GM23338 (cell line): ENCODE results near the gene HECTD3. TPM values are rescaled to one million over a fixed set of nuclear protein-coding genes. Genes with fewer than 3 reads are reported as not detected.

Experiments used
- ATAC-seq: fragments of 200-7000 bp; cut with Tn5 transposase; 3 replicates; pipeline ENCODE4 v1.9.1; 2020
- DNase-seq: peaks from one replicate; pipeline ENCODE4 v3.0.0-alpha.2; 2015; ENCODE audit warnings: low spot score
- H2AFZ ChIP-seq: fragments of 200-600 bp; sonication (generic); 2 replicates; pipeline ENCODE4 v1.8.0; 2016; ENCODE audit warnings: antibody characterized with exemption, mild to moderate bottlenecking, moderate library complexity
- H3F3A ChIP-seq: fragments of 200-600 bp; sonication (generic); replicated peaks from 2 replicates; pipeline ENCODE4 v1.8.0; 2017; ENCODE audit warnings: antibody characterized with exemption, mixed run types, low read depth
- H3K27ac ChIP-seq: fragments of 200-600 bp; sonication (generic); 2 replicates; pipeline ENCODE4 v1.6.1; 2016; ENCODE audit warnings: low read depth
- H3K27me3 ChIP-seq: fragments of 200-600 bp; sonication (generic); 2 replicates; pipeline ENCODE4 v1.8.0; 2016; ENCODE audit warnings: mild to moderate bottlenecking, mixed run types, moderate library complexity; ENCODE audit not compliant: insufficient read depth
- H3K36me3 ChIP-seq: fragments of 200-600 bp; sonication (generic); 2 replicates; pipeline ENCODE4 v1.8.0; 2016; ENCODE audit warnings: mild to moderate bottlenecking; ENCODE audit not compliant: insufficient read depth
- H3K4me1 ChIP-seq: fragments of 200-600 bp; sonication (generic); 2 replicates; pipeline ENCODE4 v1.8.0; 2016; ENCODE audit warnings: mild to moderate bottlenecking, moderate library complexity; ENCODE audit not compliant: insufficient read depth
- H3K4me2 ChIP-seq: fragments of 200-600 bp; sonication (generic); 2 replicates; pipeline ENCODE4 v1.7.1; 2017; ENCODE audit warnings: mixed run types
- H3K4me3 ChIP-seq: fragments of 200-600 bp; sonication (generic); 2 replicates; pipeline ENCODE4 v1.6.1; 2016; ENCODE audit warnings: mixed run types
- H3K79me2 ChIP-seq: fragments of 200-600 bp; sonication (generic); replicated peaks from 2 replicates; pipeline ENCODE4 v1.8.0; 2017; ENCODE audit warnings: mild to moderate bottlenecking; ENCODE audit not compliant: insufficient read depth
- H3K9me2 ChIP-seq: fragments of 200-600 bp; sonication (generic); 2 replicates; pipeline ENCODE4 v1.8.0; 2017; ENCODE audit not compliant: insufficient read depth
- H4K20me1 ChIP-seq: fragments of 200-600 bp; sonication (generic); replicated peaks from 2 replicates; pipeline ENCODE4 v1.8.0; 2017; ENCODE audit warnings: mild to moderate bottlenecking; ENCODE audit not compliant: insufficient read depth
- H3K27ac Mint-ChIP-seq: 2 replicates; pipeline ENCODE4 v1.8.0; 2020; ENCODE audit warnings: inconsistent platforms, mild to moderate bottlenecking, moderate library complexity, mixed read lengths
- H3K27me3 Mint-ChIP-seq: 3 replicates; pipeline ENCODE4 v1.8.0; 2022; ENCODE audit warnings: low read depth, mild to moderate bottlenecking, moderate library complexity, mixed read lengths, inconsistent platforms; ENCODE audit not compliant: insufficient read depth, poor library complexity
- H3K36me3 Mint-ChIP-seq: 3 replicates; pipeline ENCODE4 v1.8.0; 2021; ENCODE audit warnings: low read depth, mild to moderate bottlenecking, inconsistent platforms, moderate library complexity, mixed read lengths
- H3K4me1 Mint-ChIP-seq: 3 replicates; pipeline ENCODE4 v1.8.0; 2020; ENCODE audit warnings: mild to moderate bottlenecking, inconsistent platforms, mixed read lengths
- H3K4me3 Mint-ChIP-seq: 3 replicates; pipeline ENCODE4 v1.8.0; 2021; ENCODE audit warnings: moderate library complexity, mild to moderate bottlenecking, inconsistent platforms, mixed read lengths
- H3K9me3 Mint-ChIP-seq: 3 replicates; pipeline ENCODE4 v1.8.0; 2020; ENCODE audit warnings: moderate library complexity, mild to moderate bottlenecking, inconsistent platforms, mixed read lengths
- CTCF ChIP-seq, 2 experiments: fragments of 200-600 bp in 1 of 2; sonication (generic) in 1 of 2; conservative IDR thresholded peaks; 2 replicates each; pipeline versions ENCODE4 v1.5.1 to v1.6.1; 2016 to 2017; ENCODE audit warnings: antibody characterized with exemption in 2 of 2, low read depth in 2 of 2, mild to moderate bottlenecking in 2 of 2, moderate library complexity in 1 of 2
- EZH2phosphoT487 ChIP-seq: fragments of 200-600 bp; sonication (generic); IDR thresholded peaks from one replicate; pipeline ENCODE4 v1.8.1; 2018; ENCODE audit warnings: antibody characterized with exemption; ENCODE audit not compliant: unreplicated experiment
- JUNB ChIP-seq: IDR thresholded peaks from one replicate; pipeline ENCODE4 v1.6.1; 2016; ENCODE audit warnings: antibody characterized with exemption; ENCODE audit not compliant: unreplicated experiment
- REST ChIP-seq: IDR thresholded peaks from one replicate; pipeline ENCODE4 v1.6.1; 2018; ENCODE audit warnings: antibody characterized with exemption; ENCODE audit not compliant: unreplicated experiment
- ZNF462 ChIP-seq: fragments of 250-450 bp; sonication (Bioruptor Pico); IDR thresholded peaks from 2 replicates; pipeline ENCODE4 v1.5.0; 2020; ENCODE audit warnings: mild to moderate bottlenecking, moderate library complexity
- polyA plus RNA-seq: library from polyadenylated mRNA; unstranded; fragments of >200 nt; fragmentation: Nextera tagmentation; extraction: Ambion mirVana; gene quantifications from 2 replicates; pipeline ENCODE4 v1.2.1, GENCODE V29; 2016
- total RNA-seq: library from RNA; depleted of rRNA; stranded (reverse); fragments of >200 nt; shearing (Covaris generic); gene quantifications from 2 replicates; pipeline ENCODE4 v1.2.3, GENCODE V29; 2014

The HECTD3 gene
- total and polyA plus RNA-seq, 2 experiments from 2014 or later: 13.1 to 31.4 TPM

- ATAC-seq: no peak
- Histone ChIP-seq H3K9me2 (no peaks in the 10 kb centered on the region), H3K4me3 (no peak overlapping the region), H3K27ac (no peak overlapping the region), H3K4me1 (no peaks in the 10 kb centered on the region), H2AFZ (no peak overlapping the region), H4K20me1 (no peaks in the 10 kb centered on the region), H3K27me3 (no peaks in the 10 kb centered on the region), H3K36me3 (no peaks in the 10 kb centered on the region), H3K4me2 (no peak overlapping the region), H3F3A (no peaks in the 10 kb centered on the region), H3K79me2 (no peaks in the 10 kb centered on the region)
- no peak overlapping the region for H3K27ac Mint-ChIP-seq
- DNase-seq: no peak
- no peak overlapping the region for H3K4me3 Mint-ChIP-seq
- H3K27me3 Mint-ChIP-seq: no peaks in the 10 kb centered on the region
- no peaks in the 10 kb centered on the region; the same call in 2 of the 3 replicates for H3K9me3 Mint-ChIP-seq
- TF ChIP-seq ZNF462 (CRISPR knock-in tag) (no peak), EZH2phosphoT487 (no peak), JUNB (no peak)
- H3K4me1 Mint-ChIP-seq: no peaks in the 10 kb centered on the region
- H3K36me3 Mint-ChIP-seq: no peaks in the 10 kb centered on the region
Measured at GRCh38 chr1:44994309-44994898, 16.7 kb downstream of the HECTD3 start.

GRCh38 chr1:44988531-44989156 lies 22.5 kb downstream of the HECTD3 start:
- H3K4me3 Mint-ChIP-seq: no peak overlapping the region
- H3K36me3 ChIP-seq: no peaks in the 10 kb centered on the region
- peaks cover 5% of the 10 kb centered on the region; the same call in 2 of the 3 replicates for H3K9me3 Mint-ChIP-seq
- H3K4me3 ChIP-seq: no peak overlapping the region
- H3K9me2 ChIP-seq: no peaks in the 10 kb centered on the region
- H3K36me3 Mint-ChIP-seq: no peaks in the 10 kb centered on the region
- no peaks in the 10 kb centered on the region for H4K20me1 ChIP-seq
- H3K27ac Mint-ChIP-seq: no peak overlapping the region
- peaks cover 3% of the 10 kb centered on the region; the same call in 2 of the 3 replicates for H3K4me1 Mint-ChIP-seq
- DNase-seq: no peak
- H3K27me3 Mint-ChIP-seq: peaks cover 5% of the 10 kb centered on the region
- H3K4me1 ChIP-seq: no peaks in the 10 kb centered on the region
- H3K79me2 ChIP-seq: peaks cover 13% of the 10 kb centered on the region
- H3K4me2 ChIP-seq: no peak overlapping the region
- no peak for ATAC-seq
- H3K27ac ChIP-seq: no peak overlapping the region
- no peaks in the 10 kb centered on the region for H3K27me3 ChIP-seq
- H2AFZ ChIP-seq: no peak overlapping the region
- no peaks in the 10 kb centered on the region for H3F3A ChIP-seq
- no peak for TF ChIP-seq REST
- TF ChIP-seq CTCF (conservative IDR thresholded peaks at IDR 0.05; ENCODE audit: low read depth in 2 of 2): no peak
